Mammary epithelial cell (primary cell): Measurements from ENCODE around the gene FAF1.

Experiments
- CTCF ChIP-seq, 2 donors: IDR thresholded peaks in 1 of 2; conservative IDR thresholded peaks in 1 of 2; 2 replicates each; pipeline ENCODE4 v1.5.1; 2011 to 2012; ENCODE audit warnings: inconsistent platforms in 2 of 2, low read length in 2 of 2, mild to moderate bottlenecking in 2 of 2, control low read depth in 1 of 2, low read depth in 1 of 2; ENCODE audit not compliant: insufficient read depth in 1 of 2; ENCODE audit errors: extremely low read depth in 1 of 2
- EZH2 ChIP-seq: IDR thresholded peaks from 2 replicates; pipeline ENCODE4 v1.6.1; 2012; ENCODE audit warnings: low read length, inconsistent platforms, borderline replicate concordance

GRCh38 chr1:50634251-50634650 lies 325.8 kb downstream of the FAF1 start:
- TF ChIP-seq CTCF (conservative IDR thresholded peaks at IDR 0.05 in 1 of 2, IDR thresholded peaks at IDR 0.05 in 1 of 2; ENCODE audit: extremely low read depth in 1 of 2, insufficient read depth in 1 of 2, low read depth in 1 of 2, low read length in 2 of 2) (no peak), EZH2 (no peak)
